SK-N-SH (cell line): ENCODE data around the gene MSRB2. TPM values are rescaled to one million over a fixed set of nuclear protein-coding genes. Genes with fewer than 3 reads are reported as not detected.

Experiments
- CTCF ChIA-PET: fragments of 300-600, 350-600 bp; formaldehyde crosslinking; extraction: SDS; loops from one replicate; lab custom pipeline; 2021; lab: Yijun Ruan, JAX
- POLR2A ChIA-PET: fragments of 350-600 bp; sonication (Branson Sonifier 250); formaldehyde crosslinking; extraction: SDS; loops from one replicate; lab custom pipeline; 2020; ENCODE audit warnings: antibody characterized with exemption, inconsistent platforms; lab: Yijun Ruan, JAX
- DNase-seq: peaks from one replicate; pipeline ENCODE4 v3.0.0; 2012
- H2AFZ ChIP-seq: fragments of 200-600 bp; sonication (generic); 2 replicates; pipeline ENCODE4 v1.8.1; 2016; ENCODE audit warnings: antibody characterized with exemption, mild to moderate bottlenecking, low read depth
- H3F3A ChIP-seq: fragments of 200-600 bp; sonication (generic); replicated peaks from 2 replicates; pipeline ENCODE3; 2016; ENCODE audit warnings: antibody characterized with exemption, mild to moderate bottlenecking; ENCODE audit not compliant: insufficient read depth
- H3K27ac ChIP-seq, 2 experiments: fragments of 200-500 bp in 1 of 2; fragments of 200-600 bp in 1 of 2; sonication (Bioruptor generic) in 1 of 2; sonication (generic), shearing (Covaris generic) in 1 of 2; 2 replicates each; pipeline versions ENCODE4 v1.5.1 to v1.6.1; 2014 to 2016; ENCODE audit warnings: low read depth in 2 of 2, inconsistent platforms in 1 of 2, low read length in 1 of 2, mild to moderate bottlenecking in 1 of 2, mixed read lengths in 1 of 2
- H3K27me3 ChIP-seq: fragments of 200-600 bp; sonication (generic), shearing (Covaris generic); 2 replicates; pipeline ENCODE4 v1.6.1; 2016; ENCODE audit warnings: mixed run types; ENCODE audit not compliant: insufficient read depth
- H3K36me3 ChIP-seq, 2 experiments: fragments of 200-500 bp in 1 of 2; fragments of 200-600 bp in 1 of 2; sonication (Bioruptor generic) in 1 of 2; sonication (generic) in 1 of 2; replicated peaks in 1 of 2; 2 replicates each; pipeline versions ENCODE3 to v1.5.1; 2014 to 2016; ENCODE audit warnings: low read length in 1 of 2, mild to moderate bottlenecking in 1 of 2; ENCODE audit not compliant: insufficient read depth in 2 of 2, control insufficient read depth in 1 of 2
- H3K4me1 ChIP-seq, 2 experiments: fragments of 200-500 bp in 1 of 2; fragments of 200-600 bp in 1 of 2; sonication (Bioruptor generic) in 1 of 2; sonication (generic), shearing (Covaris generic) in 1 of 2; 2 replicates each; pipeline versions ENCODE4 v1.5.1 to v1.6.1; 2014 to 2016; ENCODE audit warnings: low read depth in 1 of 2, low read length in 1 of 2, mixed run types in 1 of 2; ENCODE audit not compliant: insufficient read depth in 2 of 2, control insufficient read depth in 1 of 2
- H3K4me2 ChIP-seq: fragments of 200-600 bp; sonication (generic), shearing (Covaris generic); 2 replicates; pipeline ENCODE4 v1.6.1; 2017; ENCODE audit warnings: mixed run types
- H3K4me3 ChIP-seq, 2 experiments: fragments of 200-500 bp in 1 of 2; fragments of 200-600 bp in 1 of 2; sonication (Bioruptor generic) in 1 of 2; sonication (generic), shearing (Covaris generic) in 1 of 2; 2 replicates each; pipeline versions ENCODE4 v1.5.1 to v1.8.1; 2014 to 2016; ENCODE audit warnings: low read depth in 2 of 2, inconsistent platforms in 1 of 2, low read length in 1 of 2, mild to moderate bottlenecking in 1 of 2, mixed read lengths in 1 of 2, moderate library complexity in 1 of 2
- H3K79me2 ChIP-seq: fragments of 200-600 bp; sonication (generic); 2 replicates; pipeline ENCODE4 v1.8.1; 2017; ENCODE audit warnings: mild to moderate bottlenecking; ENCODE audit not compliant: insufficient read depth
- H3K9ac ChIP-seq: fragments of 200-600 bp; sonication (generic); 2 replicates; pipeline ENCODE4 v1.6.1; 2017; ENCODE audit warnings: mixed run types
- H3K9me2 ChIP-seq: fragments of 200-600 bp; sonication (generic); 2 replicates; pipeline ENCODE4 v1.6.1; 2017; ENCODE audit warnings: mixed run types
- H3K9me3 ChIP-seq: fragments of 200-600 bp; sonication (generic); 2 replicates; pipeline ENCODE4 v1.6.1; 2017; ENCODE audit warnings: mixed run types, mild to moderate bottlenecking, moderate library complexity
- H4K20me1 ChIP-seq: fragments of 200-600 bp; sonication (generic); 2 replicates; pipeline ENCODE4 v1.6.1; 2017; ENCODE audit warnings: mild to moderate bottlenecking, mixed run types; ENCODE audit not compliant: insufficient read depth
- EP300 ChIP-seq, 2 experiments: IDR thresholded peaks; 2 replicates each; pipeline versions ENCODE4 v1.4.0 to v1.6.1; 2012; ENCODE audit warnings: borderline replicate concordance in 1 of 2, low read depth in 1 of 2, low read length in 1 of 2
- FOXJ3 ChIP-seq: sonication (generic); formaldehyde crosslinking; IDR thresholded peaks from 2 replicates; pipeline ENCODE4 v1.5.1; 2020; ENCODE audit warnings: mild to moderate bottlenecking, missing genetic modification reagents
- FOXM1 ChIP-seq: IDR thresholded peaks from 2 replicates; pipeline ENCODE4 v1.4.0; 2012; ENCODE audit warnings: low read depth, mild to moderate bottlenecking
- JUND ChIP-seq: IDR thresholded peaks from 2 replicates; pipeline ENCODE4 v1.4.0; 2012
- MEF2A ChIP-seq: IDR thresholded peaks from 2 replicates; pipeline ENCODE4 v1.4.0; 2012; ENCODE audit warnings: low read depth, borderline replicate concordance
- NFIC ChIP-seq: IDR thresholded peaks from 2 replicates; pipeline ENCODE4 v1.4.0; 2012; ENCODE audit warnings: borderline replicate concordance
- RAD21 ChIP-seq: IDR thresholded peaks from 2 replicates; pipeline ENCODE4 v1.6.1; 2012; ENCODE audit warnings: mild to moderate bottlenecking, low read length
- REST ChIP-seq: IDR thresholded peaks from 2 replicates; pipeline ENCODE4 v1.6.1; 2012; ENCODE audit warnings: mild to moderate bottlenecking, low read depth, low read length, moderate library complexity
- RFX5 ChIP-seq: IDR thresholded peaks from 2 replicates; pipeline ENCODE4 v1.6.1; 2012; ENCODE audit warnings: mild to moderate bottlenecking, improper control_type of control experiment, low read length
- RXRA ChIP-seq: IDR thresholded peaks from 2 replicates; pipeline ENCODE4 v1.4.0; 2012; ENCODE audit warnings: low read depth, mild to moderate bottlenecking, borderline replicate concordance
- SIN3A ChIP-seq: IDR thresholded peaks from 2 replicates; pipeline ENCODE4 v1.6.1; 2012; ENCODE audit warnings: low read depth, mild to moderate bottlenecking, low read length, moderate library complexity, borderline replicate concordance
- TAF1 ChIP-seq: IDR thresholded peaks from 2 replicates; pipeline ENCODE4 v1.6.1; 2012; ENCODE audit warnings: low read depth, mild to moderate bottlenecking, low read length, moderate library complexity, borderline replicate concordance
- USF1 ChIP-seq: IDR thresholded peaks from 2 replicates; pipeline ENCODE4 v1.4.0; 2012; ENCODE audit warnings: low read depth, borderline replicate concordance
- USF2 ChIP-seq: fragments of 150-350 bp; IDR thresholded peaks from 2 replicates; pipeline ENCODE4 v1.6.1; 2017; ENCODE audit warnings: antibody characterized with exemption, low read length, low read depth, borderline replicate concordance
- ZBTB33 ChIP-seq: IDR thresholded peaks from 2 replicates; pipeline ENCODE4 v1.4.0; 2012; ENCODE audit warnings: low read depth, borderline replicate concordance
- WGBS: methylation state at CpG from one replicate; pipeline ENCODE4 v1.1.6; 2017; ENCODE audit warnings: low lambda C conversion rate; 5-methylcytosine and 5-hydroxymethylcytosine counted together
- polyA plus RNA-seq, 3 experiments: library from polyadenylated mRNA; depleted of rRNA; stranded (reverse); fragments of >200 nt; gene quantifications; 2 replicates each; pipeline ENCODE4 v1.2.3, GENCODE V29; 2012

Gene MSRB2
- polyA plus RNA-seq, 1 of the 3 experiments (the other 2 are of a cell fraction) = 44.0 TPM

GRCh38 chr10:23146258-23146657 is 50.9 kb downstream of the MSRB2 start:
- DNase-seq = no peak
- CTCF ChIA-PET = interaction anchor here (1.4 to 5.6 kb wide), 2 partner anchors 12 to 146 kb away, joined by 5 to 51 read pairs; no protein-coding TSS in a partner anchor

More at GRCh38 chr10:23146258-23146657, 50.9 kb downstream of the MSRB2 start:
- POLR2A ChIA-PET = no interaction called here
- Histone ChIP-seq H2AFZ (no peak overlapping the region), H4K20me1 (no peaks in the 10 kb centered on the region), H3K9me3 (no peaks in the 10 kb centered on the region), H3K9me2 (no peaks in the 10 kb centered on the region), H3K4me1 (no peaks in the 10 kb centered on the region), H3K36me3 (no peaks in the 10 kb centered on the region), H3K4me3 (no peak overlapping the region), H3F3A (no peaks in the 10 kb centered on the region), H3K79me2 (no peaks in the 10 kb centered on the region), H3K27me3 (no peaks in the 10 kb centered on the region), H3K4me2 (no peak overlapping the region), H3K27ac (no peak overlapping the region), H3K9ac (no peak overlapping the region)
- TF ChIP-seq REST (no peak), SIN3A (no peak), RFX5 (no peak), RAD21 (no peak), JUND (no peak), ZBTB33 (no peak), USF1 (no peak), USF2 (no peak), MEF2A (no peak), FOXJ3 (no peak), TAF1 (no peak), RXRA (no peak), FOXM1 (no peak), EP300 (IDR thresholded peaks at IDR 0.05; ENCODE audit: borderline replicate concordance in 1 of 2, low read depth in 1 of 2, low read length in 1 of 2) (no peak), NFIC (no peak)
- 76% methylated on average over 9 of the region's 9 CpGs for WGBS
